Spleen (tissue), 7 donors: ENCODE measurements around the gene MFNG.

Source experiments
- POLR2A ChIP-seq, 3 donors: fragments of 450-650 bp; IDR thresholded peaks; one replicate each; pipeline ENCODE4 v1.5.1; 2017; ENCODE audit warnings: antibody characterized with exemption in 3 of 3, mild to moderate bottlenecking in 1 of 3
- TF ChIP-seq, protein P1 (sequence below), 11 experiments: fragments of 200-600 bp in 7 of 11; fragments of 450-650 bp in 4 of 11; sonication (generic) in 4 of 11; IDR thresholded peaks in 8 of 11; conservative IDR thresholded peaks in 3 of 11; 1 replicate in 7 of 11; 2 replicates in 4 of 11; pipeline versions ENCODE4 v1.4.0 to v1.8.0; 2016 to 2021; ENCODE audit warnings: antibody characterized with exemption in 11 of 11, inconsistent platforms in 4 of 11, mild to moderate bottlenecking in 1 of 11
- donor health status: DM: no; HTN: no; CAD: no; lungs with moderate emphysema.
- donor health status: DM: no; HTN: no; CAD: no.
- donor health status: DM: no; HTN: no; CAD: no.

DNA sequence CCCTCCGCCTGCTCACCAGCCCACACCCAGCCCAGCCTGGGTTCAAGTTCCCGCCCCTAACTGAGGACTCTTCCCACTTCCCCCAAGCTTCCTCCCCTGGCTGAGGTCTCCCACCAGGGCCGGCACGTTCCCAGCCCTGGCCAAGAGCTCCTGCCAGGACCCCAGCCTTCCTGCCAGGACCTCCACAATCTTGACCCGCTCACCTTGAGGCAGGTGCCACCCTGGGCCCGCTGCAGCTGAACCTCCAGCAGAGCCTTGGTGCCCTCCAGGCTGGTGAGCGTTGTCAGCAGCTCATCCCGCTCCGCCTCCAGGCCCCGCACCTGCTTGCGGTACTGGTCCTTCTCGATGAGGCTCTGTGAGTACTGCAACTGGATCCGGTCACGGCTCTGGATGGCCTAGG, 19.8 kb upstream of the MFNG start:
- TF ChIP-seq, protein P1, sequence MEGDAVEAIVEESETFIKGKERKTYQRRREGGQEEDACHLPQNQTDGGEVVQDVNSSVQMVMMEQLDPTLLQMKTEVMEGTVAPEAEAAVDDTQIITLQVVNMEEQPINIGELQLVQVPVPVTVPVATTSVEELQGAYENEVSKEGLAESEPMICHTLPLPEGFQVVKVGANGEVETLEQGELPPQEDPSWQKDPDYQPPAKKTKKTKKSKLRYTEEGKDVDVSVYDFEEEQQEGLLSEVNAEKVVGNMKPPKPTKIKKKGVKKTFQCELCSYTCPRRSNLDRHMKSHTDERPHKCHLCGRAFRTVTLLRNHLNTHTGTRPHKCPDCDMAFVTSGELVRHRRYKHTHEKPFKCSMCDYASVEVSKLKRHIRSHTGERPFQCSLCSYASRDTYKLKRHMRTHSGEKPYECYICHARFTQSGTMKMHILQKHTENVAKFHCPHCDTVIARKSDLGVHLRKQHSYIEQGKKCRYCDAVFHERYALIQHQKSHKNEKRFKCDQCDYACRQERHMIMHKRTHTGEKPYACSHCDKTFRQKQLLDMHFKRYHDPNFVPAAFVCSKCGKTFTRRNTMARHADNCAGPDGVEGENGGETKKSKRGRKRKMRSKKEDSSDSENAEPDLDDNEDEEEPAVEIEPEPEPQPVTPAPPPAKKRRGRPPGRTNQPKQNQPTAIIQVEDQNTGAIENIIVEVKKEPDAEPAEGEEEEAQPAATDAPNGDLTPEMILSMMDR (IDR thresholded peaks at IDR 0.05 in 8 of 11, conservative IDR thresholded peaks at IDR 0.05 in 3 of 11), result no peak
- no peak for TF ChIP-seq POLR2A (IDR thresholded peaks at IDR 0.05)
